Keratinocyte (primary cell): ENCODE results near the gene GLS. TPM values are rescaled to one million over a fixed set of nuclear protein-coding genes. Genes with fewer than 3 reads are reported as not detected.

Experiments
- DNase-seq: peaks from one replicate; pipeline ENCODE4 v3.0.0-alpha.2; 2011; ENCODE audit warnings: low read depth, missing footprints, low spot score
- FAIRE-seq: peaks from 2 replicates; lab custom pipeline; 2011; peaks lifted over from hg19 to GRCh38; lab: Jason Lieb, UNC
- H2AFZ ChIP-seq: 2 replicates; pipeline ENCODE4 v1.6.0; 2012; ENCODE audit warnings: low read length, control low read depth, inconsistent platforms; ENCODE audit not compliant: control insufficient read depth
- H3K27ac ChIP-seq: 2 replicates; pipeline ENCODE4 v1.5.1; 2011; ENCODE audit warnings: low read length; ENCODE audit not compliant: control insufficient read depth, insufficient read depth
- H3K27me3 ChIP-seq: 3 replicates; pipeline ENCODE4 v1.6.0; 2011; ENCODE audit warnings: low read length; ENCODE audit not compliant: control insufficient read depth, insufficient read depth; ENCODE audit errors: extremely low read depth
- H3K36me3 ChIP-seq, 2 experiments: 2 replicates in 1 of 2; 3 replicates in 1 of 2; pipeline ENCODE4 v1.5.1; 2011; ENCODE audit warnings: low read length in 2 of 2, mild to moderate bottlenecking in 1 of 2; ENCODE audit not compliant: control insufficient read depth in 2 of 2, insufficient read depth in 2 of 2; ENCODE audit errors: extremely low read depth in 1 of 2
- H3K4me1 ChIP-seq: 3 replicates; pipeline ENCODE4 v1.5.1; 2011; ENCODE audit warnings: low read length; ENCODE audit not compliant: control insufficient read depth, insufficient read depth; ENCODE audit errors: extremely low read depth
- H3K4me2 ChIP-seq: 3 replicates; pipeline ENCODE4 v1.6.0; 2011; ENCODE audit warnings: low read depth, low read length; ENCODE audit not compliant: control insufficient read depth, insufficient read depth; ENCODE audit errors: extremely low read depth
- H3K4me3 ChIP-seq, 3 experiments: fragments of 200-600 bp in 1 of 3; sonication (generic) in 1 of 3; 2 replicates in 2 of 3; 3 replicates in 1 of 3; pipeline ENCODE4 v1.5.1; 2011 to 2016; ENCODE audit warnings: low read length in 3 of 3, mild to moderate bottlenecking in 3 of 3, control low read depth in 2 of 3, inconsistent platforms in 1 of 3, low read depth in 1 of 3, mixed read lengths in 1 of 3, mixed run types in 1 of 3, moderate library complexity in 1 of 3; ENCODE audit not compliant: control insufficient read depth in 2 of 3, insufficient read depth in 2 of 3; ENCODE audit errors: extremely low read depth in 1 of 3
- H3K79me2 ChIP-seq: 2 replicates; pipeline ENCODE4 v1.6.0; 2012; ENCODE audit warnings: low read length; ENCODE audit not compliant: control insufficient read depth, insufficient read depth
- H3K9ac ChIP-seq: 3 replicates; pipeline ENCODE4 v1.6.0; 2011; ENCODE audit warnings: low read length; ENCODE audit not compliant: control insufficient read depth, insufficient read depth; ENCODE audit errors: extremely low read depth
- H3K9me1 ChIP-seq: 3 replicates; pipeline ENCODE4 v1.6.0; 2011; ENCODE audit warnings: low read length; ENCODE audit not compliant: control insufficient read depth, insufficient read depth; ENCODE audit errors: extremely low read depth
- H3K9me3 ChIP-seq: 2 replicates; pipeline ENCODE4 v1.5.1; 2012; ENCODE audit warnings: low read depth, low read length; ENCODE audit not compliant: control insufficient read depth
- H4K20me1 ChIP-seq: 3 replicates; pipeline ENCODE4 v1.6.0; 2011; ENCODE audit warnings: low read length; ENCODE audit not compliant: control insufficient read depth, insufficient read depth; ENCODE audit errors: extremely low read depth
- CTCF ChIP-seq, 3 experiments: IDR thresholded peaks in 1 of 3; conservative IDR thresholded peaks in 1 of 3; optimal IDR thresholded peaks in 1 of 3; 2 replicates in 2 of 3; 3 replicates in 1 of 3; pipeline versions ENCODE3 to v1.5.1; 2011; ENCODE audit warnings: low read length in 3 of 3, mild to moderate bottlenecking in 3 of 3, moderate library complexity in 2 of 3, control low read depth in 1 of 3, inconsistent platforms in 1 of 3; ENCODE audit not compliant: insufficient read depth in 2 of 3; ENCODE audit errors: extremely low read depth in 1 of 3
- EZH2 ChIP-seq: IDR thresholded peaks from one replicate; pipeline ENCODE4 v1.6.1; 2012; ENCODE audit warnings: inconsistent platforms, mild to moderate bottlenecking, low read length, moderate library complexity
- dilution Hi-C: fragments of 300-500 bp; cut with MboI; formaldehyde crosslinking; loops from one replicate; pipeline ENCODE4 v1.7.0; 2020; ENCODE audit warnings: low sequenced_read_pairs; ENCODE audit not compliant: extremely low pct_ligation_motif_present
- polyA plus RNA-seq, 5 experiments: library from polyadenylated mRNA; depleted of rRNA in 3 of 5; stranded (reverse) in 3 of 5; stranded (forward) in 1 of 5; unstranded in 1 of 5; fragments of >200 nt; gene quantifications; 1 replicate in 1 of 5; 2 replicates in 3 of 5; 3 replicates in 1 of 5; pipeline versions ENCODE4 v1.2.1 to v1.2.3, GENCODE V29; 2011 to 2012; ENCODE audit warnings: missing spikeins in 2 of 5, low read depth in 1 of 5, low replicate concordance in 1 of 5

GLS gene
- polyA plus RNA-seq, 1 donor (not counting 4 experiments of a cell fraction or from before 2014, with no cell fraction given), result 130 TPM

- TF ChIP-seq CTCF (optimal IDR thresholded peaks at IDR 0.05 in 1 of 3, IDR thresholded peaks at IDR 0.05 in 1 of 3, conservative IDR thresholded peaks at IDR 0.05 in 1 of 3; ENCODE audit: extremely low read depth in 1 of 3, insufficient read depth in 2 of 3, low read length in 3 of 3), result no peak
- no peak for TF ChIP-seq EZH2
- no peaks in the 10 kb centered on the region for H3K4me1 ChIP-seq
- H3K9ac ChIP-seq, result no peak overlapping the region
- H3K27ac ChIP-seq, result no peak overlapping the region
- H3K4me2 ChIP-seq, result no peak overlapping the region
- DNase-seq, result no peak
- no peak overlapping the region for H3K4me3 ChIP-seq
- H2AFZ ChIP-seq, result no peak overlapping the region
- no peaks in the 10 kb centered on the region for H3K27me3 ChIP-seq
- dilution Hi-C loops, result no loop called here
- no peaks in the 10 kb centered on the region for H4K20me1 ChIP-seq
- H3K9me1 ChIP-seq, result no peaks in the 10 kb centered on the region
- peaks cover 5 to 24% of the 10 kb centered on the region in 2 experiments for H3K36me3 ChIP-seq
- no peak for FAIRE-seq
- H3K9me3 ChIP-seq, result no peaks in the 10 kb centered on the region
- peaks cover 9% of the 10 kb centered on the region for H3K79me2 ChIP-seq
Measured at GRCh38 chr2:190904640-190905261, 24.1 kb downstream of the GLS start.

GRCh38 chr2:190908532-190908931, 27.9 kb downstream of the GLS start:
- peaks cover 3% of the 10 kb centered on the region for H3K79me2 ChIP-seq
- no peaks in the 10 kb centered on the region for H3K4me1 ChIP-seq
- no peak overlapping the region for H3K4me2 ChIP-seq
- no peaks in the 10 kb centered on the region for H3K9me1 ChIP-seq
- no peaks in the 10 kb centered on the region for H4K20me1 ChIP-seq
- FAIRE-seq, result no peak
- H3K9ac ChIP-seq, result no peak overlapping the region
- H3K9me3 ChIP-seq, result no peaks in the 10 kb centered on the region
- dilution Hi-C loops, result no loop called here
- no peak overlapping the region for H3K4me3 ChIP-seq
- TF ChIP-seq EZH2 (no peak), CTCF (optimal IDR thresholded peaks at IDR 0.05 in 1 of 3, IDR thresholded peaks at IDR 0.05 in 1 of 3, conservative IDR thresholded peaks at IDR 0.05 in 1 of 3; ENCODE audit: extremely low read depth in 1 of 3, insufficient read depth in 2 of 3, low read length in 3 of 3) (no peak)
- DNase-seq, result no peak
- peaks cover 9 to 15% of the 10 kb centered on the region in 2 experiments for H3K36me3 ChIP-seq
- H3K27ac ChIP-seq, result no peak overlapping the region
- H2AFZ ChIP-seq, result no peak overlapping the region
- no peaks in the 10 kb centered on the region for H3K27me3 ChIP-seq
